HG03354 (cell line): Measurements from ENCODE around the gene COL23A1.
"Not testable (repeated sequence)": the region's sequence is repeated elsewhere in the genome, so short reads cannot be mapped to it uniquely, and the experiment has no call there.

Experiments
- ATAC-seq: cut with Tn5 transposase; IDR thresholded peaks from one replicate; pipeline ENCODE4 v1.9.1; 2021; ENCODE audit warnings: mild to moderate bottlenecking; ENCODE audit not compliant: unreplicated experiment, poor library complexity, severe bottlenecking

COL23A1 gene

DNA sequence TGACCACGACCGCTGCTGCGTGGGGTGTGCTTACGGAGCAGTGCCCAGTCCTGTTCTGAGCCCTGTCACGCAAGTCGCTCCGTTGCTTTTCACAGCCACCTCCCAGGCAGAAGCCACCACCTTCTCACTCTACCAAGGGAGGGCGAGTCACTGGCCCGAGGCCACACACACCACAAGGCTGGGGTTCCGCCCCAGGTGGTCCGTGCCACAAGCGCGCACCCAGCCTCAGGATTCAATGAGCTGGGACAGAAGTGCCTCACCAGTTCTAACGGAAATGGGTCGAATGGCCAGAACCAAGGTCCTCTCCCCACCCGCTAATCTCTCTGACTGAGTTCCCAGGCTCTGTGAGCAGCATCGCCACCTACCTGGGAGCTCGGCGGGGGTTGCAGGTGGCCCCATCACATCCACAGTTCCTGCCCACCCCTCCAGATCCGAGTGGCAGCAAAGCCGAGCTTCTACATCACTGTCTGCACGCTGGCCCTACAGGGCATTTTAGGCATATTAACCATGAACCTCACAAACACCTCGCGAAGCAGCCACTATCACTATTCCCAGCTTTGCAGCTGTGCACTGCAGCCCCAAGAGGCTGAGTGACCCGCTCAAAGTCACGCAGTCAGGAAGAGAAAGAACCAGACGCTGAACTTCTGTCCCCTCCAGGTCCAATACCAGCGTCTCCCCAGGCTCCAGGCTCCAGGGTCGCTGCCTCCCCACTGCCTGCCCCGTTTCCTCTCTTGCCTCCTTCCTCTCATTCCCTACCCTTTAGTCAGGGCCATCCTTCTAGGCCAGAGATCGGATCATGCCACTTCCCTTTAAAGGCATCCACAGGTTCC, 265.5 kb downstream of the COL23A1 start:
- no peak for ATAC-seq

GRCh38 chr5:178323961-178324360, 266.2 kb downstream of the COL23A1 start:
- ATAC-seq: no peak

GRCh38 chr5:178323541-178323865, 266.7 kb downstream of the COL23A1 start:
- ATAC-seq: no peak

DNA sequence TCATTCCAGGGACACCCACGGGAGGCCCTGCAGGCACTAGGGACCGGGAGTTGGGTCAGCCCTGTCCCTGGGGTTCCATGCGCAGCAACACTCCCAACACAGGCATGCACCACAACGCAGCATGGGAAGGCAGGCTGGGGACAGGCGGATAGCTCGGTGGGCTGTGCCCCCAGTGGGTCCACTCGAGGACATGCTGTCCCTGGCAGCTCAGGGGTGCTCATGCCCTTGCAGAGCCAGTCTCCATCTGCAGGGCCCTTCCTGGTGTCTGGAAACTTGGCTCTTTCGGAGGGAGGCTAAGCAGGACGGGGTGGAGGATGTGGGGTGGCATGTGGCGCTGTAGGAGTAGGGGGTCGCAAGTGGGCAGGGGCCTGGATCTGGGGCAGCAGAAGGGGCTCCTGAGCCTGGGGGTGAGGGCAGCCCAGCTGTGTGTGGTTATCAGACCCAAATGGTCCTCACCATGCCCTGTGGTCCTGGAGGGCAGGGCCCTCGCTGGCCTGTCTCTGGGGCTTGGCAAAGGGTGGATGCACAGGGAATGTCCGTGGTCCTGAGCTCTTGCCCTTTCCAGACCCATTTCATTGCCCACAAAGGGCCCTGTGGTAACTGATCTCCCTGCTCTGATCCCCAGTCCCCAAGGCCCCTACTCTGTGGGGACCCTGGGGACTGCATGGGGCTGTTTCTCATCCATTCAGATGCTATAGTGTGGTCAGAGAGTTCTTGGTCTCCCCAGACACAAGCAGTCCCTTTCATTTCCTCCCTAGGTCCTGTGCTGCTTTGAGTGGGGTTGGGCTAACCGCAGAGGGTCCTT, 267.3 kb downstream of the COL23A1 start:
- no peak for ATAC-seq

DNA sequence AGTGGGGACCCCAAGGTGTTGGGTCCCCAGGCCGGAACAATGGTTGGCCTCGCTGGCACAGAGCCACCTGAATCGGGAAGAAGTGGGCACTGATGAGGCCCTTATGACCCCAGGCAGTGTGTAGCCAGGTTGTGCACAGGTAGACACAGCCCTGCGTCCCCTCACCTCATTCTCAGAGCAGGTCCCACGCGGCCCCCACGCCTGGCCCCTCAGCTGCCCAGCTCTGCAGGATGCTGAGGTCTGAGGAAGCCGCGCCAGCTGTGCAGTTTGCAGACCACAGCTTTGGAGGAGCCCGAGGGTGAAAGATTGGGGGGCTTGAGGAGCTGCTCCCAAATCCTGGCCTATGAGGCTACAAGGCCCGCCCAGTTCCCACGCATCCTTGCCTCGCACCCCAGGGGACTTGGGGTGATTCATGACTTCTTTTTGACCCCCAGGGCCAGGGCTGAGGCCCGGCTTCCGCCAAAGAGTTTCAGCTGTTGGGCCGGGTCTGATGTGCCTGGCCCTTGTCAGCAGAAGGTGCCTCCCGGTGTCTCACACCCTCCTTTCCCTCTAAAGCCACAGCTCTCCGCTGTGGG, 269.8 kb downstream of the COL23A1 start:
- ATAC-seq: no peak

GRCh38 chr5:178319541-178320041, 270.6 kb downstream of the COL23A1 start:
- ATAC-seq: no peak

DNA sequence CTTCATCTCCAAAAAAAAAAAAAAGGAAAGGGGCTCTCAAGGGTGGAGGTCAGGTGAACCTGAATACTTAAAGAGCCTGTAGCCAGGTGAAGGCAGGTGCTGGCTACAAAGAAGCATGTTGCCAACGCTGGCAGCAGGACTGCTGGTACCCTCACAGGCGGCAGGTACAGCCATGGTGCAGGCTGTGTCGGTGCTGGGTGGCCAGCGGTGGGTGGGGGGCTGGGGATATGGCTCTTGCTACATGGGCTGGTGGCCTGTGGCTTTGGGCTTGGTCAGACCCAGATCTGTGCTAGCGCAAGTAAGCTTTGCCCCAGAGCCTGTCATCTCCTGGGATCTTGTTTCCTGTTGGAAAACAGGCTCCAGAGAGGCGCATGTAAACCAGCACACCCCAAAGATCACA, 271.3 kb downstream of the COL23A1 start:
- no peak for ATAC-seq

- no peak for ATAC-seq
Observed at GRCh38 chr5:178318382-178318781, 271.8 kb downstream of the COL23A1 start.

GRCh38 chr5:178317727-178318126, 272.5 kb downstream of the COL23A1 start:
- ATAC-seq: not testable (repeated sequence)

- ATAC-seq: no peak
Observed at GRCh38 chr5:178314961-178315820, 275.0 kb downstream of the COL23A1 start.

DNA sequence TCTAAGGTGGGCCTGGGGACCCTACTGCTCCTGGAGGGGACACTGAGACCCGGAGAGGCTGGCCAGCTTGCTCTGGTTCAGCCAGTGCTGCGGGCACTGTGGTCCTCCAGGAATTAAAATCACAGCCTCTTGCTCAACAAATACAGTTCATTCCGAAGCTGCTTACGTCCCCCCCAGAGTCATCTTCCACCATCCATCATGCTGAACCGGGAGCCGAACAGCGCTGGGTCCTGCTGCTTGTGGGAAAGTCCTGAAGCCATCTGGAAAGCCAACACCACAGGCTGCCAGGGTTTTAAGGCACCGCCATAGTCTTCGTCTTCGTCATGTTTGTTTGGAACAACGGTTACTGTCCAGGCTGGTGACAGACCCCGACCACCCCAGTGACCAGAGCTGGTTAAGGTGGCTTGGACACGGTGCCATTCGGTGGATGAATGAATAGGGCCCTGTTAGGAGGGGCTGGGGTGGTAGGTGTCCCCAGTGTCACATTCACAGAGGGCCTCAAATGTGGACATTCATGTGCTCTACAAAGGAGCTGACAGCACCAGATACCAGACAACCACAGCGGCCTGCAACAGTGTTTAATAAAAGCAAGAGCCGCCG, 276.0 kb downstream of the COL23A1 start:
- no peak for ATAC-seq

DNA sequence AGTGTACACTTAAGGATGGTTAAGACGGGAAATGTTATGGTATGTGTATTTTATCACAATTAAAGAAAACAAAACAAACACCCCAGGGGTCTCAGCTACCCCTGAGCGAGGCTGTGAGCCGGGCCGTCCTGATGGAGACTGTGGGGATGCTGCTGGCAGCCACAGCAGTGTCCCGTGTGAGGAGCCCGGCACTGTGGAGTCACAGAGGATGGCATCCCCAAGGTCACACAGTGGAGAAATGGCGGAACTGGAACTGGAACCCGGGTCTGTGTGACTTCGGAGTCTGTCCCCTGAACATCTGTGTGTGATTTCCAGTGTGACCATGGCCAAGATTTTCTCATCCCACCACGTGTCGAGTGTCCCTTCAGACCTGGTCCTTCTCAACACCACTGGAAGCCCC, 276.9 kb downstream of the COL23A1 start:
- no peak for ATAC-seq

DNA sequence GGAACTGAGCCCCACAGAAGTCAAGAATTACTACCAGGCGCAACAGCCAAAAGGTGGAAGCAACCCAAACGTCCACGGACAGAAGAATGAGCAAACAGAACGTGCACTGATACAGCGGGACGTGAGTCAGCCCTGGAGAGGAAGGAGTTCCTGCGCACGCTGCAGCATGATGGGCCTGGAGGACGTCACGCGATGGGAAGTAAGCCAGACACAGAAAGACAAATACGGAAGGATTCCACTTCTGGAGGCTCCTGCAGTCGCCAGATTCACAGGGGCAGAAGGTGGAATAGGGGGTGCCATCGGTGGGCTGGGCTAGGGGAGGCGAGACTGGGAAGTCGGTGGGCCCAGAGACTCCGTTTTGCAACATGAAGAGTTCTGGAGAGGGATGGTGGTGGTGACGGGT, 277.3 kb downstream of the COL23A1 start:
- no peak for ATAC-seq

GRCh38 chr5:178310130-178310865, 279.9 kb downstream of the COL23A1 start:
- ATAC-seq: no peak

DNA sequence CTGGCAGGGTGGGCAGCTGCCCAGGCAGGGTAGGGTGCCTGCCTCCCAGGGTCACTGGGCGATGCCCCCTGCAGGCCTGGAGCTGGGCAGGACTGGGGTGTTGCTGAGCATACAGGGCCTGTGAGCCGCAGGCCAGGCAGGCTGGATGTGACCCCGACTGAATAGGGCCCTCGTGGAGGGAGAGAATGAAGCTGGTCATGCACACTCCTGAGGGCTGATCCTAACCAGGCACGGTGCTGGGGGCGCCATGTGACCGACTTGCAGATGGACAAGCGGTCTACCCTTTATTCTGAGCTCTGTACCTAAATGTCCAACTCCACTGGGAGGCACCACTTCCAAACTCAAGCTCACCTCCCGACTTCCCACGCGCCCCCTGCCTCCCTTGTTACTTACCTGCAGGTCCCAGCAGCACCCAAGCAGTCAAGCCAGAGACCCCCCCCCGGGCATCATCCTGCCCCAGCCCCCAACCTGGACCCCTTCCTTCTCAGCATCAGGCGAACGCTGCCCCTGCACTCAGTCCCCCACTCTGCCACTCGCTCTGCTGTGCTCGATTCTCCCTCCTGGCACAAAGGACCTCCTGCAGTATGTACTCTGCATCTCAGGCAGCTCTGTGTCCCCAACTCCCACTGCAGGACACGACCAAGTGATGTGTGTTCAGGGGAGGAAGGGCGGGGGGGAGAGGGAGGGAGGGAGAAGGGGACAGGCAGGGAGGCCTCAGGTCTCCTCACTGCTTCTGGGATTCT, 280.8 kb downstream of the COL23A1 start:
- no peak for ATAC-seq

- no peak for ATAC-seq
Observed at GRCh38 chr5:178308541-178309092, 281.6 kb downstream of the COL23A1 start.

DNA sequence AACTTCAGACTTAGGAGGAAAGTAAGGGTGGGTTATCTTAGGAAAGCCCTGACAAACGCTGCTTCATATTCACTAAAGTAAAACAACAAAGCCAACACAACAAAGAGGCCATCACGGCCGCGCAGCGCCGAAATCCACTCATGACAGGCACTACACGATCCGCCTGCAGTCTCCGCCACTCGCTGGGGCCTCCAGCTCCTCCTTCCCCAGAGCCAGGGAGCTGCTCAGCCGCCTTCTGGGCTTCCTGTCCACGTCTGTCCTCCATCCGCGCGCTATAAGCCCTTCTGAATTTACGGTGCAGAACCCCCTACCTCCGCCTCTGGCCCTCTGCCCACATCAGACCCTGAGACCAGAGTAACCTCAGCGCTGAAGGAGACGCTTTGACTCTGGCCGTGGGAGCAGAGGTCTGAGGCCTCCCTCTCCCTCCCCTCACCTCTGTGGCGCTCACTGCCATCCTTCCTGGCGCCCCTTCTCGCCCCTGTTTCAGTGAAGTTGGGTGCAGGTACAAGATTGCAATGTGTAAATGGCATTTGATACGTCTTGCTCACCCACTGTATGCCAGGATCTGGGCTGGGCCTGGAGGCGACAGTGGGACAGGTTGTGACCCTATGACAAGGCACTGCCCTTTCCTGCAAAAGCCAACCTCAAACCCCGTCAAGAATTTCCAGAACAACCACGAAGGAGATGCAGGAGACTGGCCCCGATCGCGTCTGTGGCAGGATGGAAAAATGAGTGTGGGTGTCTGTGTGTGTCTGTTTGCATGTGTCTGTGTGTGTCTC, 282.7 kb downstream of the COL23A1 start:
- no peak for ATAC-seq
